Lower leg skin (tissue), 4 donors: ENCODE results near the gene EEF1AKMT1. TPM values are rescaled to one million over a fixed set of nuclear protein-coding genes. Genes with fewer than 3 reads are reported as not detected.

Source experiments
- DNase-seq, 2 donors: peaks; one replicate each; pipeline ENCODE4 v3.0.0-alpha.2; 2019; ENCODE audit warnings: low spot score in 2 of 2
- H3K4me3 ChIP-seq: fragments of 200-600 bp; sonication (generic); 2 replicates; pipeline ENCODE4 v1.5.1; 2017; ENCODE audit warnings: mild to moderate bottlenecking, low read depth; ENCODE audit not compliant: poor library complexity, severe bottlenecking
- CTCF ChIP-seq, 3 donors: fragments of 450-650 bp; IDR thresholded peaks; one replicate each; pipeline ENCODE4 v1.5.1; 2016; ENCODE audit warnings: antibody characterized with exemption in 3 of 3, mild to moderate bottlenecking in 3 of 3, moderate library complexity in 2 of 3
- POLR2A ChIP-seq, 2 donors: fragments of 450-650 bp; IDR thresholded peaks; one replicate each; pipeline ENCODE4 v1.6.1; 2016 to 2017; ENCODE audit warnings: antibody characterized with exemption in 2 of 2, mild to moderate bottlenecking in 1 of 2, moderate library complexity in 1 of 2
- WGBS, 2 donors: methylation state at CpG; one replicate each; pipeline ENCODE4 v1.1.5; 2018; 5-methylcytosine and 5-hydroxymethylcytosine counted together
- intact Hi-C: fragments of 100-400 bp; cut with DNase I; formaldehyde crosslinking; loops from one replicate; pipeline ENCODE4 v1.15.0; 2023; ENCODE audit warnings: low total_unique reads
- total RNA-seq, 4 donors: library from RNA; depleted of rRNA; stranded (reverse); fragments of >200 nt; gene quantifications; one replicate each; pipeline ENCODE4 v1.1.0, GENCODE V29; 2016

Gene EEF1AKMT1
- total RNA-seq, 4 donors from 2014 or later = 2.6 to 10.8 (median 5.8) TPM

DNA sequence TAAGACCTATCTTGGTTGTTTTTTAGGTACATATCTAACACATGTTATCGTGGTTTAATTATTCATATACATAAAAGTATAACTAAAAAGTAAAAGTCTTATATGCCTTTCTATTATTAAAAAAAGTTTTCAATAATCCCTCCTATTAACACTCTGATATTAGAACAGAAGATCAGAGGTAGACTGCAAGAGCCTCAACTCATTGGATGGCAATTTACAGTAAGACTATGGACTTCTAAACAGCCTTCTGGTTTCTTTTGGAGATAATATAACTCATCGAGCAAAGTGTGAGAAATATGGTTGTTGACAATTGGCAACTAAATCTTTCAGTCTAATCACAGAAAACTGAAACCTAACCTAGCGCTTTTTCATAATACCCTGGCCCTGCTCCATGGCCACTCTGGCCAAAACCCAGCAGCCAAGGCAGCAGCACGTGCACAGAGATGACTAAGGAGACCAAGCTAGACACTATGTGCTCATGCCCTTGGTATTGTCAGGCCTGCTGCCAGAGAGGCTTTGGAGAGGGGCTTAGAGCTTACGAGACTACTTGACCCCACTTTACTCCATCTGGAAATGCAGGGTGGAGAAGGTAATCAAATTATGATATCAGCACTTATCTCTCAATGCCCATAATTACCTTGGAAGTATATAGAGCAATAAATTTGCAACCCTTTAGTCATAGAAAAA lies 40.6 kb upstream of the EEF1AKMT1 start:
- intact Hi-C loops = loop anchor here (10.0 kb wide), 1 partner anchor 100 kb away; no protein-coding TSS in a partner anchor
- H3K4me3 ChIP-seq = no peak overlapping the region

DNA sequence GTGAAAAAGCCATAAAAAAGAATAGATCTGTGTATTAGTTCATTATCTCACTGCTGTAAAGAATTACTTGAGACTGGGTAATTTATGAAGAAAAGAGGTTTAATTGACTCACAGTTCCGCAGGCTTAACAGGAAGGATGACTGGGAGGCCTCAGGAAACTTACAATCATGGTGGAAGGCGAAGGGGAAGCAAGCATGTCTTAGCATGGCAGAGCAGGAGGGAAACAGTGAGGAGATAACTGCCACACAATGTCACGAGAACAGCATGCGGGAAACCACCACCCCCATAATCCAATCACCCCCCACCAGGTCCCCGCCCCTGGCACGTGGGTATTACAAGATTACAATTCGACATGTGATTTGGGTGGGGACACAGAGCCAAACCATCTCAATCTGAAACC lies 39.1 kb upstream of the EEF1AKMT1 start:
- DNase-seq = no peak
- 88 to 89% methylated on average over 7 of the region's 7 CpGs for WGBS, 2 donors
- H3K4me3 ChIP-seq = no peak overlapping the region
- intact Hi-C loops = loop anchor here (10.0 kb wide), 1 partner anchor 98 kb away; no protein-coding TSS in a partner anchor
- TF ChIP-seq CTCF (IDR thresholded peaks at IDR 0.05) (no peak), POLR2A (IDR thresholded peaks at IDR 0.05) (no peak)

More for the DNA sequence above, 40.6 kb upstream of the EEF1AKMT1 start:
- peak; percentile 80 to 97 for DNase-seq
- no peak for TF ChIP-seq POLR2A (IDR thresholded peaks at IDR 0.05)
- no peak for TF ChIP-seq CTCF (IDR thresholded peaks at IDR 0.05)
- WGBS, 2 donors = 17 to 33% methylated on average over 5 of the region's 5 CpGs

DNA sequence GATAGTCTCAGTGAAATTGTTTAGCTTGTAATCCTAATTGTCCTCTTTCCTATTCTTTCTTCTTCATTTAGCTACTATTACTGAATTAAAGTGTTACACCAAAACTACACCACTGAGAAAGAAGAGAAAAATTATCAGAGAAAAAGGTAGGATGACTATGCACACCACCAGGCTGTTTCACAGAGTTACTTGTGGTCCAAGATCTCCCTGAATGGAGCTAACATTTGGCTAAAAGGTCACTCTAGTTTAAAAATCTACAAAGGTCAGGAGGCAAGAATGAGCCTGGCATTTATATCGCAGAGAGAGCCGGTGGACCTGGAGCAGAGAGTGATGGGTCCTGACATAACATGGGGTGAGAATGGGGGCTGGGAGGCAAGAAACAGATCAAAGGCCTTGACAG lies 37.0 kb upstream of the EEF1AKMT1 start:
- 91 to 98% methylated on average over 2 of the region's 2 CpGs for WGBS, 2 donors
- intact Hi-C loops = loop anchor here (10.0 kb wide), 1 partner anchor 96 kb away; no protein-coding TSS in a partner anchor
- no peak overlapping the region for H3K4me3 ChIP-seq
- TF ChIP-seq POLR2A (IDR thresholded peaks at IDR 0.05) = no peak
- TF ChIP-seq CTCF (IDR thresholded peaks at IDR 0.05) = no peak
- DNase-seq = no peak

GRCh38 chr13:20808874-20809273 lies 35.1 kb upstream of the EEF1AKMT1 start:
- no peak for TF ChIP-seq CTCF (IDR thresholded peaks at IDR 0.05)
- no peak for TF ChIP-seq POLR2A (IDR thresholded peaks at IDR 0.05)
- DNase-seq = no peak
- H3K4me3 ChIP-seq = no peak overlapping the region
- intact Hi-C loops = no loop called here
- 91 to 98% methylated on average over 4 of the region's 4 CpGs for WGBS, 2 donors

DNA sequence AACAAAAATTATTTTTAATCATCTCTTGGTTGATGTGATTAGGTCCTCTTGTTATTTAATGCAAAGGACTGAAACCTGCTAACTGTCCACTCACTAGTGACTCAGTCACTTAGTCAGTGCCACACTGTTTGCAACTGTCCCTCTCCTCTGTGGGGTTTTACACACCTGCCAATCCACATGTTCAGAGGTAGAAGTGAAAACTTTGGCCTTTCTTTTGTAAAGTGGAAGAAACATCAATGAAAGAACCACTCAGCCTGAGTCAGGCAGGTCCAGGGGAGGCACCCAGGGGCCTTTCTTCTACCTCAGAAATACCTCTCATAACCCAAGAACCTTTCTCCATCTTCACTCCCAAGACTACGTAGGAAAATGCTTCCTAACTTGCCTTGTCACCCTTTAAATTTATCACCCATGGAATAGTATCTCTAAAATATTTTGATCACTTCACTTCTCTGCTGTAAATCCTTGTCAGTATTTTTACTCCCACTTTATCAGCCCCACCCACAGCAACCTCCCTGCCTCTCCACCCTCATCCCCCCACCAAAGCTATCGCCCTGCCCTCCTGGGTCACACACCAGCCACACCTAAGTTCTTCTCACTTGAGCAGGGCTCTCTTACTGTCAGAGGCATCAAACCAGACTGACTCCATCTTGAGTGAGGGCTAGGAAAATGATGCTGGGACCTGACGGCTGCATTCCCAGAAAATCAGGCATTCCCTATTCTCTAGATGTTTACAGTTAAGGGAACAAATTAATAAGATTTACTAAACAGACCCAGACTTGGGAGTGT lies 29.6 kb upstream of the EEF1AKMT1 start:
- intact Hi-C loops = no loop called here
- no peak for TF ChIP-seq CTCF (IDR thresholded peaks at IDR 0.05)
- no peak for TF ChIP-seq POLR2A (IDR thresholded peaks at IDR 0.05)
- no peak for DNase-seq
- H3K4me3 ChIP-seq = no peak overlapping the region
- WGBS, 2 donors = 92 to 94% methylated on average over 3 of the region's 3 CpGs
